Measurements from ENCODE around the gene PEA15. TPM values are rescaled to one million over a fixed set of nuclear protein-coding genes. Genes with fewer than 3 reads are reported as not detected.

PEA15 gene
- total and polyA plus RNA-seq, 2 of the 8 experiments (the other 6 are each of a cell fraction or from before 2014, with no cell fraction given), result 71.3 to 75.1 TPM

GRCh38 chr1:160226623-160227022 lies 21.4 kb downstream of the PEA15 start (continued):
- TF ChIP-seq CHD7 (IDR thresholded peaks at IDR 0.05; ENCODE audit: insufficient replicate concordance, low read length) (no peak), SUZ12 (IDR thresholded peaks at IDR 0.05; ENCODE audit: low read length) (no peak), YY1 (IDR thresholded peaks at IDR 0.05; ENCODE audit: low read depth, low read length) (no peak), PHF8 (conservative IDR thresholded peaks at IDR 0.05; ENCODE audit: low read depth, low read length) (no peak), RAD21 (IDR thresholded peaks at IDR 0.05 in 1 of 2, conservative IDR thresholded peaks at IDR 0.05 in 1 of 2; ENCODE audit: low read depth in 2 of 2, low read length in 2 of 2) (no peak), CHD2 (IDR thresholded peaks at IDR 0.05; ENCODE audit: low read length) (no peak), SAP30 (IDR thresholded peaks at IDR 0.05; ENCODE audit: insufficient read depth, insufficient replicate concordance, low read length) (no peak), RXRA (IDR thresholded peaks at IDR 0.05; ENCODE audit: insufficient read depth, low read depth, low read length) (no peak), BCL11A (IDR thresholded peaks at IDR 0.05; ENCODE audit: low read depth in 2 of 2, low read length in 2 of 2) (no peak)
